Activated CD8-positive, alpha-beta memory T cell treated with anti-CD3 and anti-CD28 coated beads for 24 hours (primary cell): ENCODE measurements around the gene C2orf68.
"Not testable (repeated sequence)": the region's sequence is repeated elsewhere in the genome, so short reads cannot be mapped to it uniquely, and the experiment has no call there.

Experiments
- DNase-seq: peaks from one replicate; pipeline ENCODE4 v3.0.0-alpha.2; 2020

Gene C2orf68

DNA sequence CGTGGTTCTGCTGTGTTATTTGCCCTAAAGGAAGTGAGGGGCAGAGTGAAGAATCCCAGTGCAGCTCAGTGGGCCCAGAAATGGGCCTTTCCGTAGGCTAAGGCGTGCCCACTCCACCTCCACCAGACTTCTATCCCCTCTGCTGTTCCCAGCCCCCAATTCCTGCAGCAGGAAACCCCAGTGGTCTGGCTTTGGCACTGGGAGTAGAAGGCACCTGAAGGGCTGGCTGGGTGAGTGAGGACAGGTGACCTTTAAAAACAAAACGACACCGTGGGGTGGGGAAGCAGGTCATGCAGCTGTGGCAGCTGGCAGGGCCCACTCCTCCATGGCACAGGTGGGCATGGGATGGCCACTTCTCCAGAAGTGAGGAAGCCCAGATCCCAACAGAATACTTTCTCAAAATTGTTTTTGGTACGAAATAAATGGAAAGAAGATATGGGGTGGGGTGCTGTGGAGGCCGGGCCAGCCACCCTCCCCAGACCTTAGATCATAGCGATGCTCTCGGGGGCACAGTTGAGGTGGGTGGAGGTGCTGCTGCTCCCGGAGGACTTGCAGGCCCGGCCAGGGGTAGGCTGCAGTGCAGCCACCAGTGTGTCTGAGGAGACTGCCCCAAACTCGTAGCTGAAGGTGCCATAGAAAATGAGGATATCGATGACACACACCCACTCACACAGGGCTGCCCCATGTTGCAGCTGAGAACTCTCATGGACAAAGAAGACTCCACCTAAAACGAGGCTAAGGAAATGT is 13.1 kb downstream of the C2orf68 start:
- DNase-seq, result no peak

DNA sequence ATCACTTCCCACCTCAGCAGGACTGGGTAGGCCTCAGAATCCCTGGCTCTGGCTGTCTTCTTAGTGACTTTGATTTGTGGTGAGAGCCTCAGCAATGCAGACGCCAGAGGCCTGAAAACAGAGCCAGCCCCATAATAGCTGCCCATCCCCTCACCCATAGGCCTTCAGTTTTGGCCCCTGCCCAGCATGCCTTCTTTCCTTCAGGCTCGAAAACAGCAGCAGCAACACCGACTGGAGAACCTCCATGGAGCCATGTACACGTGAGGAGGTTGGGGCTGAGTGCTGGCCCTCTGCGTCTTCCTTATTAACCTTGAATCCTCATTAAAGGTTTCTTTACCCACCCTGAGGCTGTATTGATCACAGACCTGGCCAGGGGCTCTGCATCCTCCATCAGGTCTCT is 14.6 kb downstream of the C2orf68 start:
- DNase-seq, result no peak

DNA sequence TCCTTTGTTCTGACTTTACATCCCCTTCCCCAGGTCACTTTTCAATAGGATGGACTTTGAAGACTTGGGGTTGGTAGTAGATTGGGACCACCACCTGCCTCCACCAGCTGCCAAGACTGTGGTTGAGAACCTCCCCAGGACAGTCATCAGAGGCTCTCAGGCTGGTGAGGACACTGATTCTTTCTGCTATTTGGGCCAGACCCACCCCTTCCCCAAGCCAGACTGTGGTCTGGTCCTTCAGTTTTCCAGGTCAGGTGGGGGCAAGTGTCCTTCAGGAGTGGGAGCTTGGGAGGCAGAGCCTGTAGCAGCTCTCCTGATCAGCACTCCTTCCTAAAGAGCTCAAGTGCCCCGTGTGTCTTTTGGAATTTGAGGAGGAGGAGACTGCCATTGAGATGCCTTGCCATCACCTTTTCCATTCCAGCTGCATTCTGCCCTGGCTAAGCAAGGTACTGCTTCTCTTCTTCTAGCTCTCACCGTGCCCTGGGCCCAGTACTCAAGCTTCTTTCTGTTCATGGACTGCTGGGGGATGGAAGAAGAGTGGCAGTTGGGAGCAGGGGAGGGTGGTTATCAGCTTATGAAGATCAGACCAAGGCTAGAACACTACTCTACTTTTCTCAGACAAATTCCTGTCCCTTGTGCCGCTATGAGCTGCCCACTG is 15.3 kb downstream of the C2orf68 start:
- DNase-seq, result no peak

DNA sequence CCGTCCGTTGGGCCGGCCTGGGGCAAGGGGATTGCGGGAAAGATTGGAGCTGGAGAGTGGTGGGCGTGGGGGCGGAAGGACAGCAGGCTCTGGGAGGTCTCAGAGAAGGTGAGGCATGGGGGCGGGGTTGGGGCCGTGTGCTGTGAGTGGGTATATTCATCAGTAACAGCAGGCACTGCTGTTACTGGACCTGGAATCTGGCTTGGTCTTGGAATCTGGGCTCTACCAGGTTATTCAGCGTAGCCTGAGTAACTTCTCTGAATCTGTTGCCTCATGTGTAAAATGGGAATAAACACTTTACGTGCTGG is 15.9 kb downstream of the C2orf68 start:
- DNase-seq, result no peak

DNA sequence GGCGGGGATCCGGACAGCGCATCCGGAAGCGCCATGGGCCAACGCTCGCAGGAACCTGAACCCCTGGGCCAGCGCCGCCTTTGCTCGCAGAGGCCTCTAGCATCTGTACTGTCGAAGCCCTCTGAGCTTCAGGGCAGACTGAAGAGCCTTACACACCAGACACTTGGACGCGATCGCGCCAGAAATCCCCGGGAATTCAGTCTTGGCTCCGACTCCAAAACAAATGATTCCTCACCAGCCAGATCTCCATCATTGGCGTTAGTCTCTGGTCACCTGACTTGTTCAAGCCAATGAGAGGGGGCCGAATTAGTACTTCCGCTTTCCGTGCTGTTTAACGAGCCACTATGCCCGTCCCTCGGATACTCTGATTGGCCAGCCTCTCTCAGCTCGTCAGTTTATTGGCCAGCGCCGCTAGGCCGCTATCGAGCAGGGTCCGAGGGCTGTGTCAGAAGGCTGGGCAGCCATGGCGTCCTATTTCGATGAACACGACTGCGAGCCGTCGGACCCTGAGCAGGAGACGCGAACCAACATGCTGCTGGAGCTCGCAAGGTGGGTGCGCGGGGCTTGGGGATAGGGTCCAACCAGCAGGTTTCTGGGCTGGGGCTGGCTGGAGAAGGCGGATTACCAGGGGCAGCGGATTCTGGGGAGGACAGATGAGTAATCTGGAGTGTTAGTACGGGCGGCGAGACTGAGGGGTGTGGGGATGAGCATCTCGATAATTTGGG is 16.4 kb downstream of the C2orf68 start, which contains the start of gene RNF181:
RNF181 (plus strand) TSS at position 445 of the 725 bp plus-strand sequence; CDS start at position 464, 19 bp downstream.
- DNase-seq, result peak; percentile 91

DNA sequence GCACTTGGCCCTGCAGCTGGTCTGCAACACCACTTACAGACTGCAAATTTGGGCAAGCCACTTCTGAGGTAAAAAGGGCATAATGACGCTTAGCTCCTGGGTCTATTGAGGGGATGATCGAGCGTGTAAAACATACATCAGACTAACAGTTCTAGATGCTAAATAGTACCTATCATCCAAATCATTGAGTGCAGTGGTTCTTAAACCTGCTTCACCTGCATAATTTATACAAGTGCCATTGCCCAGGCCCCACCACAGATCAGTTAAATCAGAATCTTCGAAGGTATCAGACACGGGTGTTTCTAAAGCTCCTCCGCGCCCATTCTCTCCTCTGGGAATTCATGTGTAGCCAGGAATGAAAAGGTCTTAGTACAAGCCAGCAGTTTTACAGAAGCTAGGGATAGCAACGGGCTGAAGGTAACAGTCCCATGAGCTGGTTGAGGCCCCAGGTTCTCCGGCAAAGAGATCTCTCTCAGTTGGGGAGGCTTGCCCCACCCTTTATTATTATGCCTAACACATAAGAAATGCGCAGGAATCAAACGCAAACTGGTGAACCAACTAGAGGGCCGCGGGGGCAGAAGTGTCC is 17.1 kb downstream of the C2orf68 start:
- DNase-seq, result no peak

DNA sequence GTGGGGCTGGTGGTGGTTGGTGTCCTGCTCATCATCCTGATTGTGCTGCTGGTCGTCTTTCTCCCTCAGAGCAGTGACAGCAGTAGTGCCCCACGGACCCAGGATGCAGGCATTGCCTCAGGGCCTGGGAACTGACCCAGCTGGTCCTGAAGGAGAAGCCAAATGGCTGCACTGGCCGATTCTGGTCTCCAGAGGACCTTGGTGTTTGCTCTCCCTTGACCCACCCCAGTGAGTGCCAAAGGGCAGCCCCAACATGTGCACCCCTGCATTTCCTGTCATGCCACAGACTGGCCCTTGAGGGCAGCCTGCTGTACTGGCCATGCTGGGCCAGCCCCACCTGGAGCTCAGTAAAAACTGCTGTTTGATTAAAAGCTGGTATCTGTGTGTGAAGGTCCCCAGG is 18.8 kb downstream of the C2orf68 start:
- DNase-seq, result no peak

DNA sequence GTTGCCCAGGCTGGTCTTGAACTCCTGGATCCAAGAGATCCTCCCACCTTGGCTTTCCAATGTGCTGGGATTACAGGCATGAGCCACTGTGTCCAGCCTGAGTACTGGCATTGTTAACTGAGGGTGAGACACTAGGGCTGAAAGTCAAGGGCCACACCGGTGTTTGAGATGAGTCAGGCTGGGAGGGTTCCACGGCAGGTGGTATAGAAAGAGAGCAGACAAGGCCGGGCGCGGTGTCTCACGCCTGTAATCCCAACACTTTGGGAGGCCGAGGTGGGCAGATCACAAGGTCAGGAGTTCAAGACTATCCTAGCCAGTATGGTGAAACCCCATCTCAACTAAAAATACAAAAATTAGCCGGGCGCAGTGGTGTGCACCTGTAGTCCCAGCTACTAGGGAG is 19.6 kb downstream of the C2orf68 start:
- DNase-seq, result not testable (repeated sequence)

DNA sequence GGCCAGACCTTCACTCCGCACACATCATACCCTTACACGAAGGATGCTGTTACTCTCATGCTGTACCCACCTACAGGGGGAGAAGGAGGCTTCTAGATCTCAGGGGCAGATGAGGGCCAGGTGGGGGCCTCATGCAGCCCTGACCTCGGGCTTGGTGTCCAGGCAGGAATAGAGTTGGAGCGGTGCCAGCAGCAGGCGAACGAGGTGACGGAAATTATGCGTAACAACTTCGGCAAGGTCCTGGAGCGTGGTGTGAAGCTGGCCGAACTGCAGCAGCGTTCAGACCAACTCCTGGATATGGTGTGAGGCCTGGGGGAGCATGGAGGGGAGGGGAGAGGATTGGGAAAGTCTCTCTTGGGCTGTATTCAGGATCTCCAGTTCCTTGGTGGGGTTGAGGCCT is 20.3 kb downstream of the C2orf68 start:
- DNase-seq, result no peak

DNA sequence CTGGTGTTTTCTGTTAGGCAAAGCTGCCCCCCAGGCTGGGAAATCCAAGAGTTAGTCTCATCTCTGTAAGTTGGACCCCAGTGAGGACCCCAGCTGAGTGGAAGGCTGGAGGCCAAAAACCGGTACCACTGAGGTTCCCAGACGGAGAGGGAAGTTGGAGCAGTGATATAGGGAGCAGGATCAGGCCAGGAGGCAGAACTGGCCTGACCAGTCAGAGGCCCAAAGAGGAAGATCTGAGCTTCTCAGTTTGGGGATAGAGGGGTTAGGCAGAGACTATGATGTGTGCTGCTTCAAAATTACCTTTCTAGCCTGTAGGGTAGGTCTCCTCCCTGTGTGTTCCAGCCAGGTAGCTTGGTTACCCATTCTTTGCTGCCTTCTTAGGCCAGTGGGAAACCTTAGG is 20.9 kb downstream of the C2orf68 start:
- no peak for DNase-seq

DNA sequence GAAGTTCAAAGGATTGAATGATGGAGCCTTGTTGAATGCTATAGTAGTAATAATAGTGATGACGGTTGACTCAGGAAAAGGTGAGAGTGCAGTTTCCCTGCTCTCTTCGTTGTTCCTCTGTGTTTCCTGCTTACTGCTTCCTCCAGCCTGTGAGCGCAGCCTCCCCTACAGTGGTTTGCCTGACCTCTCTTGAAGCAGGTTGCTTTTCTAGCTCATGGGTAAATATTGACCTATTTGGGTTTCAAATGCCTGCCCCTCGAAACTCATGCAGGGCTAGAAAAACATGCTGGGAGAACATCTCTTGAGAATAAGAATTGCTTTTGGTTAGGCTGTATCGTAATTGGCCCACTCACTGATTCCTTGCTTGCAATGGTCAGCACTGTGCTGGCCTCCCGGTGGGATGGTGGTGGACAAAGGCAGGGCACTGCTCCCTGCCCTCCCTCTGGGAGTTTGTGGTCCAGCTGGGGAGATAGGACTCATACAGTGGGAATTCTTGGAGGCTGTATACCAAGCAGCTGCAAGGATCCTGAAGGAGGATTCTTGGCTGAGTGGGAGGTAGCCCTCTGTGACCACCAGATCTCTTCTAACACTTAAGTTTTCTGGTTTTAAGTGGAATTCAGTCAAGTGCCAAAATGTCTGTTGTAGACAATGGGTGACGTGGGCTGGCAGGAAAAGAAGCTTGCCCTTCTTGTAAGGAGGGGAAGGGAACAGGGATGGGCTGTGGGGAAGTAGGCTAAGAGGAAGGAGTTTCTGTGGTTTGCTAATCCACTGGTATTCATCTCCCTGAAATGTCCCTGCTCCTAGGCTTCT is 21.7 kb downstream of the C2orf68 start:
- DNase-seq, result no peak

DNA sequence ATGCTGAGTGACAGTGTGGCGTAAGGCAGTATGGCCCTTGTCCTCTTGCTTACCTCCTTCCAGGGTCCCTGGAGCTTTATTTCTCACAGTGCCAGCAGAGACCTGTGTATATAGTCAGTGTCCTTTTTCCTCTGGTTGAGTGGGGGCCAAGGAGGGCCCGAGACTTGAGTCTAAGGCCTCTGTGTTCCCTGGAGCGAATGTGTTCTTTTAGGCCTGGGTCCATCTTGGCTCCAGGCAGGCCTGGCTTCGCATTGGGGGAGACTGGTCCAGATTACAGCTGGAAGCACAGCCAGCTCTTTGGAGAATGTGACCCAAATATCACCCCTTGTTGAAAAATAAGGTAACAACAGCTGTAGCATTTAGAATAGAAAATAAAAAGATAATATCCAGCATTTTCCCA is 22.7 kb downstream of the C2orf68 start:
- no peak for DNase-seq

DNA sequence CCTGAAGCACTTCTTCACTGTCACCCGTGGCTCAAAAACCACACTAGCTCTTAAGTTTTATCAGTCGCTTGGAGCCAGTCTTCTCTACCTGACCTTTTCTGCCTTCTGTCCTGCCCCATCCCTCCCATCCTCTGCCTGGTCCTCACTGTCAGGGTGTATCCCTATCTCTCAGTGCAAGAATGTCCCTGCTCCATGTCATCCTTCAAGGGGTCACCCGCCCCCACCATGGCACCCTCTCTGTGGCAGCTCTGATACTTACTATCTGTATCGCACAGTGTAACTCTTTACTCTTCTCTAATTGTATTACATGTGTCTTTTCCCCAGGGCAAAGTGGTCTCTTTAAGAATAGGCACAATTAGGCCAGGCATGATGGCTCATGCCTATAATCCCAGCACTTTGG is 23.2 kb downstream of the C2orf68 start:
- no peak for DNase-seq

DNA sequence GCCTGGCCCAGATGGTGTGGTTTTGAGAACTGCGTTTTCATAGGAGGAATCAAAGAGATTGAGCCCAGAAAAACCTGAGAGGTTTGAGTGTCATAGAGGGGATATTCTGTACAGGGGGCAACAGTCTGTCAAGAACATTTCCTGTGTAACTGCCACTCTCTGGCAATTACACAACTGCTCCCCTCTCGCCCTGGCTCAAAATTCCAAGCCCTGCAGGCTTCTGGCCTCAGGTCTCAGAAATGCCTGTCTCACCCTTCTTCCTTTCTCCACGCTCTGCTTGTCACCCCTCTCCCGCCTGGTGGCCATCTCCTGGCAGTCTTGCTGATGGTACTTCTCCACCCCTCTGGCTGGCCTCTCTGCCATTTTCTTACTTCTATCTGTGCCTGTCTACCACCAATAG is 23.6 kb downstream of the C2orf68 start:
- no peak for DNase-seq

DNA sequence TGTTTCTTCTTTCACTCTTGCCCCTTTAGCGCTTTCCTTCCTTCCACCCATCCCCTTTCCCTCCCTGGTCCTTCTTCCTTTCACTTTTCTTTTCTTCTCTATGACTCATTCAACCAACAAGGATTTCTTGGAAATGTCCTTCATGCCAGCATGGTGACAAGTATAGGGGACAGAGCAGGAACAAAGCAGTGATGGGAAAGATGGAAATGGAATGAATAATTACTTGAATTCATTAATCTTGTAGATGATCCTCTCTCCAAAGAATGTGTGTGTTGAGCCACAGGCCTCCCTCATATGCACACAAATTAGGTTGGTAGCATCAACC is 26.1 kb downstream of the C2orf68 start:
- DNase-seq, result no peak

DNA sequence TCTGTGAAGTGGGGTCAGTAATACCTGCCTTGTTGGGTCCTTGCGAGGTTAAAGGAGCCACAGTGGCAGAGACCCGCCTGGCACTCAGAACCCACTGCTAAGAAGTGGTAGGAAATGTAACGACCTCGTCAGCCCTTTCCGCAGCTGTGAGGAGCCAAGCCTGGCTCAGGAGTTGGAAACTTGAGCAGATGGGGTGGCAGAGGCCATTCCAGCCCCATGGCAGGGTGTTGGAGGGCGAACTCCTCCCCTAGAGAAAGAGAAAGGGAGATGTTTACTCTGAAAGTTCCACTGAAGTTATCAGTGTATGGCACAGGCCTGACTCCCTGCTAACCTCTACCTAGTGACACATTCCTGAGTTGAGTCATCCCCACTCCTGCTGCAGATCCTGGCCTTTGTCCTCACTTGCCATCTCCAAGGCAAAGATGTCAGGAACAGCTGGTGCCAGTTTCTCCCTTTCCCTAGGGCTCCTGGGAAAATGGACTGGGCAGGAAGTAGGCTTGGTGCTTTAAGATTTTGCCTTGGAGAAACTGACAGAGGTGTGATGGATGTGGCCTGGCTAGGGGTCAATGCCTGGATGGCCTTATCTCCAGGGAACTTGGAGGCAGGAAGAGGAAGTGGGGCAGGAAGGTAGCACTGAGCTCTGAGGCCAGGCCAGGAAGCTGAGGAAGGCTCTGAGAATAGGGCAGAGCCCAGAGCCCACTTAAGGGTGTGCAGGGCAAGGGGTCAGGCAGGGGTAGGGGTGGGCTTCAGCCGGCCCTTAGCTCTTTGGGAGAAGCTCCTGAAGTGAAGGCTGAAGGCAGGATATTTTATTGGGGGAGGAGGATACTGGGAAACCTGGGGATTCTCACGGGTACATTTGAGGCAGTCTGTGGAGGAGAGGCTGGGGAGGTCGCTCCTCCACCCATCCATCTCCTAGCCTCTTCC is 26.7 kb downstream of the C2orf68 start:
- DNase-seq, result no peak

DNA sequence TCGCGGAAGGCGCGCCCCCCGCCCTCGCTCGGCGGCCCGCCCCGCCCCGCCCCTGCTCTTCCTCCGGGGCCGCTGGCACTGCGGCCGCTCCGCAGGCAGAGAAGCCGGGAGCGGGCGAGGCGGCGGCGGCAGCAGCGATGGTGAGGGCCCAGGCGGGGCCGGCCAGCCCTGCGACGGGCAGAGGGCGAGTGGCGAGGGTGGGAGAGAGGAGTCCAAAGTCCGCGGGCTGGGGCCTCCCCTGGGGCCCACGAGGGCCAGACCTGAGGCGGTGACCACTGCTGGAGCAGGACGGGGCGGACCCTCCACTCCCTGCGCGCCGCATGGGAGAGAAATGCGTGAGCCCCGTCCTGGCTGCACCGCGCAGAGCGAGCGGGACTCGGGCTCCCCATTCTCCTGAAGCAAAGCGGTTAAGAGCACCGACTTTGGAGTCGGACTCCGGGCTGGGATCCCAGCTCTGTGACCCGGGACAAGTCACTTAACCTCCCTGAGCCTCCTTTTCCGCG is 27.5 kb downstream of the C2orf68 start, which contains the start of gene VAMP5:
VAMP5 (plus strand) TSS at position 78 of the 503 bp plus-strand sequence; CDS start at position 138, 60 bp downstream.
- DNase-seq, result peak; percentile 76

DNA sequence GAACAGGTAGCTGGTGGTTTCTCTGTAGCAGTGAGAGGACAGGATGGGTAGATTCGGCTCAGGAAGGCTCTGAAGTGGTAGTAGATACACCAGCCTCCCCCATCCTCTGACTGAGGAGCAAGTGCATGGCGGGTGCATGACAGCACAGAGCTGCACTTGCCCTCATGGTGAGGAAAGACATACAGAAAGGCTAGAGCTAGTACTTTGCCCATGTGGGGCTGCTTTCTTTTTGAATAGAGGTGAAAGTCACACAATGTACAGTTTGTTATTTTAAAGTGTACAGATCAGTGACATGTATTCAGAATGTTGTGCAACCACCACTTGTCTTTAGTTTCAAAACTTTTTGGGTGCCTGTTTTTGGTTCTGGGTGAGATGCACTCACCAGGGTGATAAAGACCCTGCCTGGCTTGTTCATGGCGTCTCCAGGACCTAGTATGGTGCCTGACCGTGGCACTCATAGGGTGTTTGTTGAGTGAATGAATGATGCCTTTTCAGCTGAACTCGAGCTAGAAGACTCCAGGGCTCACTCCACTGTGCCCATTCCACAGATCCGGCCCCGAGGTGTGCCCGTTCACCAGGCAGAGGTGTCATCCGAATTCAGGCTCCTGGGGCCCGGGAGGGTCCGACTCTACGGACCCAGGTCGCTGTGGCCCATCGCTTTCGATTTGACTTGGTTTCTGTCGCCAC is 28.1 kb downstream of the C2orf68 start:
- DNase-seq, result peak; percentile 74

DNA sequence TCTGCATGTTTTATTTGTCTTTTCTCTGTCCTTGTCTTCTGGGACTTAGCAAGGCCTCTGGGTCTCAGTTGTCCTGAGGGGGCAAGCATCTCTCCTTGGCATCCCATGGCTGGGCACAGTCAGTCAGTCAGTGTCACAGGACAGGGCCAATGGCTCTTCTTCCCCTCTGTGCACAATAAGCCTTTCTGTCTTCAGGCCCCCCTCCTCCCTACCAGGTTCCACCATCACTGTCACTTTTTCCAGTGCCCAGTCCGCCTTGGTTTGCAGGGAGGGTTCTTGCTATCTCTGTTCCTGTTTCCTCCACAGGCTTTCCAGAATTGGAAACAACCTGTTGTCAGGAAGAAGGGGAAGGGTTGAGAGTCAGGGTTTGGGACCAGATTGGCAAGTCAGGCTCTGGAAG is 29.4 kb downstream of the C2orf68 start:
- DNase-seq, result no peak

DNA sequence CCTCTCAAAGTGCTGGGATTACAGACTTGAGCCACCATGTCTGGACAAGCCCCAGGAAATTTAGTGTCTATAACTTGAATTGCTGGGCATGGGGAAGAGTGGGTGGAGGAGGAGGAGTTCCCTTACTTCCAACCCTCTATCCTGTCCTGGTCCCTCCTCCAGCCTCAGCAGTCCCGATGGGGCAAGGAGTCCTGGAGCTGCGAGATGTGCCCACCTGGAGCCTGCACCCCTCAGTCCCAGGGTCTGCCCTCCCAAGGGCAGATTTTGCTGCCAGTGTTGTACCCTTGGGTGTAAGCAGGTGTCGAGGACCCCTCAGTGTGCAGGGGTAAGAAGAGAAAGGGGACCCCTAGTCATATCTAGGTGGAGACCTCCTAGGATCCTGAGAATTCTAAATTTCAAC is 31.7 kb downstream of the C2orf68 start:
- DNase-seq, result no peak
